NCI-H2227 (cell line): ENCODE data around the gene ONECUT1.
"Not testable (repeated sequence)": the region's sequence is repeated elsewhere in the genome, so short reads cannot be mapped to it uniquely, and the experiment has no call there.

Experiments used
- DNase-seq: peaks from one replicate; lab custom pipeline; 2025; ENCODE audit not compliant: unreplicated experiment; lab: John Stamatoyannopoulos, UW

The ONECUT1 gene

DNA sequence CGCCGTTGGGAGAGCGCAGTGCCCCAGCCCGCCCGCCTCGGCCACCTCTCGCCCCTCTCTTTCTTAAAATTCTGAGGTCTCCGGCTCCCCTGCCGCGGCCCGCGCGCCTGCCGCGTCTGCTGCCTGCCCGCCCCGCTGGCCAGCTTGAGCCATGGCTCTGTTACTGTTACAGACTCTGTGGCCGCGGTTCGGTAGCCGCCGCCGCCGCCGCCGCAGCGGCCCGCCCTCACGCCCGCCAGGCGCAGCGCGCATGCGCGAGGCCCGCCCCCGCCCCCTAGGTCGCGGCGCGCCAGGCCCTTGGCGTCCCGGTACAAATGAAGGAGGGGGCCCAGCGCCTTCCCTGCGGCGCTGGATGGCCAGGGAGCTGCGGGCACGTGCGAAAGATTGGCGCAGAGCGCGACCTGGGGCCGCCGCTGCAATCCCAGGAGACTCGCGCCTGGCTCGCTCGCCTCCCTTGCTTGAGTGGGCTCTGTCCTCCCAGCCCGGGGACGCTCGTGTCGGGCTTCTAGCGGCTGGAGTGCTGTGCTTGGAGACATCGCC lies at the start of gene ONECUT1:
Gene ONECUT1, minus strand, starts transcription at position 168 of the 540 bp plus-strand sequence. CDS start 452 bp downstream, outside the sequence.
- DNase-seq = peak; percentile 80

GRCh38 chr15:52834379-52834778 lies 44.2 kb upstream of the ONECUT1 start:
- no peak for DNase-seq

DNA sequence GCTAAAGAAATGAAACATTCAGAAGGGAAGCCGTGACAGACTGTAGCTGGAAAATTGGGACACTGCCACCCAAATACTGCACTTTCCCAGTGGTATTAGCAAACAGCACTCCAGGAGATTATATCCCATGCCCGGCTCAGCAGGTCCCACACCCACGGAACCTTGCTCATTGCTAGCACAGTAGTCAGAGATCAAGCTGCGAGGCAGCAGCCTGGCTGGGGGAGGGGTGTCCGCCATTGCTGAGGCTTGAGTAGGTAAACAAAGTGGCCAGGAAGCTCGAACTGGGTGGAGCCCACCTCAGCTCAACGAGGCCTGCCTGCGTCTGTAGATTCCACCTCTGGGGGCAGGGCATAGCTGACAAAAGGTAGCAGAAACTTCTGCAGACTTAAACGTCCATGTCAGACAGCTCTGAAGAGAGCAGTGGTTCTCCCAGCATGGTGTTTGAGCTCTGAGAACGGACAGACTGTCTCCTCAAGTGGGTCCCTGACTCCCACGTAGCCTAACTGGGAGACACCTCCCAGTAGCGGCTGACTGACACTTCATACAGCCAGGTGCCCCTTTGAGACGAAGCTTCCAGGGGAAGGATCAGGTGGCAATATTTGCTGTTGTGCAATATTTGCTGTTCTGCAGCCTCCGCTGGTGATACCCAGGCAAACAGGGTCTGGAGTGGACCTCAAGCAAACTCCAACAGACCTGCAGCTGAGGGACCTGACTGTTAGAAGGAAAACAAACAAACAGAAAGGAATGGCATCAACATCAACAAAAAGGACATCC lies 34.2 kb upstream of the ONECUT1 start:
- DNase-seq = not testable (repeated sequence)

DNA sequence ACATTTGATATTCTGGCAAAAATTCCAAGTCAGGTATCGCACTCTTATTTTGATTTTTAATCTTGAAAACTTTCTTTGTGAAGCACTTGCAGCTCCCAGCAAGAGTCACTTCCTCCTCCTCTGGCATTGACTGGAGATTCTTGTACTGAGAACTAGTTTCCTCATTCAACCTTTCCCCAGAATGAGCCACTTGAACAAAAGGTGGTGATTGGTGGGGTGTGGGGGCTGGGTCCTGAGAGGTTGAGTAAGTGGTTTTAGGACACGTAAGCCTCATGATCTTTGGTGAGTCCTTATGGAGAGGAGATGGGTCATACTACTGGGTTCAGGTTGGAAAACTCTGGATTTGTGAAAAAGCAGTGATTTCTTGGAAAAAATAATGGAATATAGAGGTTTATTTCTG lies 32.3 kb upstream of the ONECUT1 start:
- DNase-seq = no peak

DNA sequence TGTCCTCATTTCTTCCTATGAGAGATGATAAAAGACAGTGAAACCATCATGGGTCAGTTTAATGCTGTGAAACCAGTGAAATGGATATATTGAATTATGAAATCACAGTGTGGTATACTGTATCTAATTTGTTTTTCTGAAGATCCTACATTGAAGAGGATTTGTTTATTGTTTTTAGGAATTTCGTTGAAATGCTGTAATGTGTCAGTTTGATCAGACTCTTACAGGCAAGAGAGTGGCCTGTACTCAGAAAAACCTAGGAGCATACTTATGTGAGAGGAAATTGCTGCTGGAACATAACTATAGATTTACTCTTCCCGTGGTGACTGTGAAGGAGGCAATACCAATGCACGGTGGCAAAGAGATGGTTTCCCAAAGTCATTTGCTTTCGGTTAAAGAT lies 29.1 kb upstream of the ONECUT1 start:
- no peak for DNase-seq

DNA sequence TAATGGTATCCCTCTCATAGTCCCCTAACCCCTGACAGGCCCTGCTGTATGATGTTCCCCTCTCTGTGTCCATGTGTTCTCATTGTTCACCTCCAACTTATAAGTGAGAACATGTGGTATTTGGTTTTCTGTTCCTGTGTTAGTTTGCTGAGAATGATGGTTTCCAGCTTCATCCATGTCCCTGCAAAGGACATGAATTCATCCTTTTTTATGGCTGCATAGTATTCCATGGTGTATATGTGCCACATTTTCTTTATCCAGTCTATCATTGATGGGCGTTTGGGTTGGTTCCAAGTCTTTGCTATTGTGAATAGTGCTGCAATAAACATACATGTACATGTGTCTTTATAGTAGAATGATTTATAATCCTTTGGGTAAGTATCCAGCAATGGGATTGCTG lies 25.8 kb upstream of the ONECUT1 start:
- DNase-seq = not testable (repeated sequence)

- no peak for DNase-seq
Observed at GRCh38 chr15:52808996-52809395, 18.9 kb upstream of the ONECUT1 start.

DNA sequence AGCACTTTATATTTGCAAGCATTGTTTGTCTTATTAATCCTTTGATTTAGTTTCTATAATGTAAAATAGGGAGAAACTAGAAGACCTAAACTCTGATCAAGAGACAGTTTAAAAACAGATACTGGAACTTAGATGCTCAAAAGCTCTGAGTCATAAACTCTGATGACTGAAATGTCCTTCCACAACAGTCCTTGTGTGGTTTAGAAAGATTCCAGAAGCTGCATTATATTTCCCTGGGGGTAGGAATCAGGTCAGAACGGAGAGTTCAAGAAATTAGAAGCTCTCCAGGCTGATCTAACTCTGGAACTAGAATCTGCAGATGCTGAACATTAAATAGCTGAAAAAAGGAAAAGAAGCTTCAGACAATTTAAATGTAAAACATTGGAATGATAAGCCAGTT lies 18.3 kb upstream of the ONECUT1 start:
- no peak for DNase-seq

GRCh38 chr15:52806284-52806655 lies 16.1 kb upstream of the ONECUT1 start:
- DNase-seq = no peak

DNA sequence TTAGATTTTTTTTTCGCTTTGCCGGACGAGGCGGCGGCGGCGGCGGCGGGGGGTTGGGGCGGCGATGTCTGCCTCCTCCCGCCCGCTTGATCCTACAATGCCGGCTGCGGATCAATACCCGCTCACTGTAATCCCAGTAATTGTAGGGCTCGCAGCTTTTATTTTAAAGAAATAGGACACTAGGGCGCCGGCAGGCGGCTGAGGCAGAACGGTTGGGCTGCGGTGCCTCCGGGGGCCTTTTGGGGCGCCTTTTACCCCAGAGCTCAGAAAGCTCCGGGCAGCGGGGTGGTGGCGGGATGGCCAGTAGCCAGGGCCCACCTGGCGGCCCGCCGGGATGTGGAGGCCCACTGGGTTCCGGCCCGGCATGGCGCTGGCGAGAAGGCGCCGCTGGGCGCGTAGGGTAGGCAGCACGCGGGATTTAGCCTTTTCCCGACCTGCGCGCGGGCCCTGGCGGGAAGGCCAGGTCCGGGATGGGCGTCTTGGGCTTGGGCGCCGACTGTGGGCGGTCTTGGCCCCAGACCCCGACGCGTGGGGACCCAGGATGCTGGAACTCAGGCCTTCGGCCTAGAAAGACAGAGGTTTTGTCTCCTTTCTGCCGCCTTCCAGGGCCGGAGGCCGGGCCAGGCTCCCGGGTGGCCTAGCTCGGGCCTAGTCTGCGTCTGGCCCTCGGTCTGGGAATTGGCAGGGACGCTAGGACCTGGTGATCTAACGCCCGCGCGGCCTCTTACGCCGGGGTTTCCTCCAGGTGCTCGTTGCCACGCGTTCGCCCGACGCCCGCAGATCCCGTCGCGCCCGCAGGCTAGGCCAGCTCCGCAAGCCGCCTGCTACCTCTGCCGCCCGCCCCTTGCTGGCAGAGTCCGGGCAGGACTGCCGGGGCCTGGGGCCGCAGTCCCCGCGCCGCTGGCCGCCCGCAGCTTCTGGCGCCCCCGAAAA lies 15.5 kb upstream of the ONECUT1 start:
- DNase-seq = no peak

DNA sequence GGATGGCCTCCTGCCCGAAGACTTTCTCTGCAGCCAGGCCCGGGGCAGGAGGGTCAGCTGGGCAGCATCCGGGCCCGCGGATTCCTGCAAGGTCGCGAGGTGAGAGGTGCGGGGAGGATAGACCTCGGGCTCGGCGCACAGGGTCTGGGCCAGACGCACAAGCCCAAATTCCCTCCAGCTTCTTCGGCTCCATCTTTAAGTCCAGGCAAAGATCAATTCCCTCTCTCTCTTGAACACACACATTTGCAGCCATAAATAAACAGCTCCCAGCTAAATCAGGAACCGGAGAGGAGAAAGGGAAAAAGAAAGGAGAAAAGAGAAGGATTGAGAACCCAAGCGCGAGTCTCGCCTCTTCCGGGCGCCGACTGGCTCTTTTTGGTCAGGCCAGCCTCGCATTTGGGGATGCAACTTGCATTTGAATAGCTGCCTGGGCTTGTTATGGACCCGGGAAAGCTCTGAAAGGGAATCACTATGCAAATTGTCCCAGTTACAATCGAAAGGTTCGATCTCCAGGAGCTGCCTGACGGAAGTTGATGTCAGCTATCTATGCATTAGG lies 14.5 kb upstream of the ONECUT1 start:
- DNase-seq = no peak

GRCh38 chr15:52803467-52804306 lies 13.6 kb upstream of the ONECUT1 start:
- no peak for DNase-seq

- DNase-seq = no peak
Observed at GRCh38 chr15:52803108-52803466, 13.0 kb upstream of the ONECUT1 start.

DNA sequence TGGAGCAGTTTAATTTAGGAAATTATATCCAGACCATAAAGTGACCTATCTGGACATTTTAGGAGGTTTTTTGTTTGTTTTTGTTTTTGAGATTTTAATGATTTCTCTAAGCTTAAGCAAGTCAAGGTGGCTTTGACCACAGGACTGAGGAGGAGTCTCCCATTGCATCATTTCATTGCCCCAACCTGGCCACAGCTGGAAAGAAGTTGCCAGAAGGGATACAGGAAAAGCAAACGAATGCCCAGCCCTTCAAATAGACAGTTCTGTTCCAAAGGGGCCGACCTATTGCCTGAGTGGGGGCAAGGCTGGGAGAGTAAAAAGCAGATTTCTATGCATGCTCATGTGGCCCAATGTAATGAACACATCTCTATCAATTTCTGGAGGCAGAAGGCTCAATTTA lies 12.0 kb upstream of the ONECUT1 start:
- DNase-seq = no peak

DNA sequence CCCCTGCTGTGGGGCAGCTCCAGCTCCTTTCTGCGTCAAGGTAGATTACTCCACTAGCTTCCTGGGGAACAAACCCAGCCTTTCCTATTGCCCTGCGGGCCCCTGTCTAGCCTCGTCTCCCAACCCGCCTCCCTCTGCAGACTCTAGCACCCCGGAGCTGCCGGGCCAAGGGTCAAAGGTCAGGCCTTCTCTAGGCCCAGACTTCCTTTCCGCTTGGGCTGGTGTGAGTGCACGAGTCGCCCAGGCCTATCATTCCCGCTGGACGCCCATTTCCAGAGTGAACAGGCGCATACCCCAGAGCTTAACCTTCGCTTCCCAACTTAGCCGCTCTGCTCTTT lies 11.6 kb upstream of the ONECUT1 start:
- DNase-seq = no peak

- DNase-seq = no peak
Observed at GRCh38 chr15:52800828-52801747, 11.0 kb upstream of the ONECUT1 start.

DNA sequence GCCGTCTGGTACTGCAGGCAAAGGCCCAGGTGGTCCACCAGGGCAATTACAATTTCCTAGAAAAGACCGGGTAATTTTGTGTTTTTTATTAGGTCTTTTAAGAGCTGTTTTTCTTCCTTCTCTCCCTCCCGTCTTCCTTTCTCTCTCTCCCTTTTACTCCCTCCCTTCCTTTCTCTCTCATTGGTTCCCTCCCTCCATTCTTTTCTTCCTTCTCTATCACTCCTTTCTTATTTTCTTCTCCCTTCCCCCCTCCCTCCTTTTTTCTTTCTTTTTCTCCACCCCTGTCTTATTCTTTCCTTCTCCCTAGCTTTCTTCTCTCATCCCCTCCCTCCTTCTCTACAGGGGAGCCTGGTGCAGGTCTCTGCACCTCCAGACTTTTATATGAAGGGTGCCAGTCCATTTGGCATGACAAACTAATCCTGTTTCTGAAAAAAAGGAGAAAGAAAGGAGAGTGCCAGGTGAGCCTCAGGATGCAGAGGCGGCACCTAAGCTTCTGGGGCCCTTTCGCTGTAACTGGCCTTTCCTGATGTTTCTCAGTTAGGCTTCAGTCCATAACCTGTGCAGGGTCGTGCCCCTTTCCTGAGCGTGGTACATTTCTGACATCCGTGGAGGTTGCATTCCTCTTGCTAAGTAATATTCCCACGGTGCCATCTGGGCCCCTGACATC lies 9.1 kb upstream of the ONECUT1 start:
- DNase-seq = no peak

GRCh38 chr15:52798529-52799101 lies 8.5 kb upstream of the ONECUT1 start:
- DNase-seq = no peak
